Activated T-helper 9 cell treated with anti-CD3 and anti-CD28 coated beads, Interleukin-2, amount 50 U/mL, for 16 hours (primary cell): ENCODE data around the gene CARMIL1.

ENCODE experiments used
- DNase-seq: peaks from one replicate; pipeline ENCODE4 v3.0.0-alpha.2; 2020; ENCODE audit warnings: low read depth

Gene CARMIL1

DNA sequence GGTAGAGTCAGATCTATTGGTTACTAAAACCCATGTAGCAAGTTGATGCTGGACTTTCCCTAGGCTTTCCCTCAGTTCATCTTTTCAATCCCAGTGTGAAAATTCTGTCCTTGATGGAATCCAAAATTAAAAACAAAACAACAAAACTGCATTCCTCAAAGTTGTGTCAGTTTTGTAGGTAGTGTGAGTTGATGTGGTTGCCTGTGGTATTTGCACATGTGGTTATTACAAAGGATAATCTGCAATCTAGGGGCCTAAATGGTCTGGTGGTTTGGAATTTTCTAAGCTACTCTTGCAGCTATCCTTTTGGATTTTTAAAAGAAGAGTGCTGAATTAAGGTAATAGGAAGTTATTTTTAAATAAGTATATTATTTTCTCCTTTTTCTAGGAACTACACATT is 240.7 kb downstream of the CARMIL1 start:
- no peak for DNase-seq

DNA sequence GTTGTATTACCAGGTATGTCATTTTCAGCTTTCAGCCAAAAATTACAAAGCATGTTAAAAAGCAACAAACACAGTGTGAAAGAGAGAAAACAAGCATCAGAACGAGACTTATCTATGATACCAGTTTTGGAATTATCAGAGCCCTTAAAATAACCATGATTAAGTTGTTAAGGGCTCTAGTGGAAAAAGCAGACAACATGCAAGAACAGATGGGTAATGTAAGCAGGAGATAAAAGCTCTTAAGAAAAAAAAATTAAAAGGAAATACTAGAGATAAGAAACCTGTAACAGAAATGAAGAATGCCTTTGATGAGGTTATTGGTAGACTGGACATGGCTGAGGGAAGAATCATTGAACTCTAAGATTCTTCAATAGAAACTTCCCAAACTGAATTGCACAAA is 245.4 kb downstream of the CARMIL1 start:
- no peak for DNase-seq

DNA sequence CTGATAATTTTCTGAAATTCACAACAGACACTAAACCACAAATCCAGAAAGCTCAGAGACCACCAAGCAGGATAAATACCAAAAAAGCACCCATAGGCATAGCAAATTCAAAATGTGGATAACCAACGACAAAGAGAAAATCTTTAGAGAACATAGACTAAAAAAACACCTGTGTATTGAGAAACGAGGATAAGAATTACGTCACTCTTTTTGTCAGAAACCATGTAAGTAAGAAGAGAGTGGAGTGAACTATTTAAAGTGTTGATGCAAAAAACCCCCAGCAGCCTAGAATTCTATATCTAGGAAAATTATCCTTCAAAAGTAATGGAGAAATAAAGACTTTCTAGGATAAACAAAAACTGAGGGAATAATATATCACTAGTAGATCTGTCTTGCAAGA is 245.9 kb downstream of the CARMIL1 start:
- DNase-seq: no peak

DNA sequence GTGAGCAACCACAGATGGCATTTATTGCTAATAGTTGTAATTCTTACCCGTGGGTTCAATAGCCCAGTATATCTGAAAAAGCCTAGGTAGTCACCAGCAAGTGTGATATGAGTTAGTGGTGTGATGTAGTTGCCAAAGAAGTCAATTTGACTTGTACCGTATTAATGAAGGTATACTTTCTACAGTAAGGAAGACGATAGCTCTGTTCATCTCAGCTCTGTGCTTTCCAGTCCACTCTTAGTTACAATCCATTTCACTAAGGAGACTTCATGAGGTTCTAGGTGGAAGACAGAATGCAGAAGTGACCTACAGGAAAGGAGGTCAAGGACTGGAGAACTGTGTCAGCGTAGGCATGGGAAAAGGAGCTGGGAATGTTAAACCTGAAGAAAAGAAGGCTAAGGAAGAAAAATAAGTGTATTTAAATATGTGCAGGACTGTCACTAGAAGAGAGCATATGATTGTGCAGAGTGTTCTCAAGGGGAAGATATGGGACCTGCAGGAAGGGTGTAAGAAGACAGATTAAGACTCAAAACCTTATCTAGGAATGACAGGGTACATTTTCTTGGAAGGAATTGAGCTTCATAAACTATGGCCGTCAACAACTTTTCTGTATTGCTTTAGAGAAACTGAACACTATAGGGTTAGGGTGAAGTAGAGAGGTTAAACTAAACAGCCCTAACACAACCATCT is 255.9 kb downstream of the CARMIL1 start:
- DNase-seq: no peak

DNA sequence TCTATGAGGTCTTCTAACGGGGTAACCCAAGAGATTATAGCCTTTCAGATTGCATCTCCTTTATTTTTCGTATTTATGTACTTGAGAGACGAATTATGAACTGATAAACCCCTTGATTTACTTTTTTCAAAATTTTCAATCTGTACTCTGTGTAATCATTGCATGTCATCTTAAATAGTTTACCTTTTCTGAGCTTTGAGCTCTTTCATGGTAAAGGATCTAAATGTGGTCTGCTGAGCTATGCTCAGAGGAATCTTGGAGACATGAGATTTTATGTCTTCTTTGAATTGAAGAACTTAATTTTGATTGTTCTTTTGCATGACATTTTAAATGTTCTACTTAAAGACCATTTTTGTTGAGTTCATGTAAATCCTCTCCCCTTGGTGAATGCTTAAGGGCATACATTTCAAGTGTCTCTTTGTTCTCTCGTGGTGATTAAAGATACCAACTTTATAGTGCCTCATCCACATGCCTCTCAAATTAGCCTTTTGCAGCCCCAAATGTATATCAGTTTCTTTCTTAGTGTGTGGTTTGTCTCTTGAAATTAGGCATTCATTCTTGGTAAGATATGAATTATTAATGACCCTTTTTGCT is 256.6 kb downstream of the CARMIL1 start:
- no peak for DNase-seq

DNA sequence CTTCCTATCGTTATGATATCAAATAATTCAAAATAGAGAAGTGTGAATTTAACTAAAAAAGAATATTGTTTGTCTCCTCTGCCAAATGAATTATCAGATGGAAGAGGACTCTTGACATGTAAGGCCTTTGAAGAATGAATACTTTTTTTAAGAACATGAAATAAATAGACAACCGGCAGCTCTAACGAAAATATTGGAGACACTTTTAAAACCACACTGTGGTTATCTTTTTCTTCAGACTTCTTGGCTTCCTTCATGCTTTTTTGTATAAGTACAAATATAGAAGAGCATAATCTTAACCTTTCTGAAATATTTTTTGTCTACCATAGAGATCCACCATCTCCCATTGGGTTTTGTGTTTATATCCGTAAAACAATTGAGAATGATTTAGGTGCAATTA is 257.6 kb downstream of the CARMIL1 start:
- DNase-seq: no peak

GRCh38 chr6:25537349-25538018 is 258.3 kb downstream of the CARMIL1 start:
- DNase-seq: no peak

GRCh38 chr6:25541228-25541627 is 262.1 kb downstream of the CARMIL1 start:
- DNase-seq: no peak

DNA sequence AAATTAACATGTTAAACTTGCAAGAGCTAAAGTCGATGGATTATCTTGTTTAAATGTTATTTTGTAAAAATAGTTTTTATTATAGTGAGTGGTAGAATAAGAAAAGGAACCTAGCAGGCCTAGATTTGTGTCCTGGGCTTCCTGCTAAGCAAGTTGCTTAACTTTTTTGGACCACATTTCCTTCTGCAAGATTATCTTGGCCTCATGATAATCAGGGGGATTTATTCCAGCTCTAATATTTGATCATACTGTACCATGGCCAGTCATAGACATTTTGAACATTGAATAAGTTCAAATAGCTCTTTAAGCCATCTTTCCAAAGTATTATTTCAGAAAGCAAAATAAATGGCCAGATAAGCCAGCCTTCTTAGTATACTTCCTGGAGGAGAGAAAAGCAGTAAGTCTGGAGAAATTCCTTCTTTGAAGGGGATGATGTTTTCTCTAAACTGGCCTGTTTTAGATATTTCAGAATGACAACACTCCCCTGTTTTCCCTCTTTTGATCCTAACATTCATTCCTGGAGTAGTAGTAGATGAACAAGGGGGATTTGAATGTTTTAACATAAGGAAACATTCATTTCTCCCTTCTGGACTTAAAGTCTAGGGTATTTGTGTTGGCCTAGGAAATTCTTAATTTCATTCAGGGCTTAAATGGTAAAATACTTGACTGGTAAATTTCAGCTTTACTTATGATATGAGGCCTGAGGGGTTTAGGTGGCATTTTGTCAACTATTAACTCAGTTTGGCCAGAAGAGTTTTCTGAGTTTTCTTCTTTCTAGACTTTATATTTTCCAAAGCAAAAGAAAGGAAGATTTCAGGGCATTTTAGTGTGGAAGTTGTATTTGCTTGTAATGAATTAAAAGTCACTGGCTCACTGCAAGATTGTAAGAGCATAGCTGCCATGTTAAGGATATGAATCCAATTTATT is 264.1 kb downstream of the CARMIL1 start:
- DNase-seq: no peak

DNA sequence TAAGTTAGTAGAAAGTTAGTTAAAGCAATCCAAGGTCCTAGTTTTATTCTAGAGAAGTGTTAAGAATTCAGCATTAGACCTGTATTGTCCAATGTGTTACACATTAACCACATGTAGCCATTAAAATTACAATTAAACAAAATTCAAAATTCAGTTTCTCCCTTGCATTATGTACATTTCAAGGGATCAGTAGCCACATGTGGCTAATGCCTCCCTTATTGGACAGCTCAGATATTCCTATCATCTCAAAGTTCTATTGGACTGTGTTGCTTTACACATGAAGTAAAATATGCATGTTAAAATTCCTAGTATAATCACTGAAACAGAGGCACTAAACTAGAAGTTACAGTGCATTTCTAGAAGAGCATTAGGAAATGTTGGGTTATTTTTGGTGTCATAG is 265.7 kb downstream of the CARMIL1 start:
- no peak for DNase-seq

DNA sequence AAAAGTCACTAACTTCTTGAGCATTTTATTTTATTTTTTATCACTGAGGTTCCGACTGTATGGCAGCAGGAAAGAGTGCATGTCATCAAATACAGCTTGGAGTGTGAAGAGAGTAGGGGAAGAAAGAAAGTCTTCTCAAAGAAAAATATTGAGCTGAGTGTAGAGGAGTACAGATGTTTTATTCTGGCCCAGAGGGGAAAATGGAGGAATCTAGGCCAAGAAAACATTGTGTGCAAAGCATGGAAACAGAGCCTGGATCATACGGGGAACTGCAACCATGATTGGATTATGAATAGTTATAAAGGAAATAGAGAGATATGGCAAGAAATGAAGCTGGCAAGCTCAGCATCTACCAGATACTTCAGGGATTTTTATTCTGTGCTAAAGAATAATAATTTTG is 268.6 kb downstream of the CARMIL1 start:
- DNase-seq: no peak

DNA sequence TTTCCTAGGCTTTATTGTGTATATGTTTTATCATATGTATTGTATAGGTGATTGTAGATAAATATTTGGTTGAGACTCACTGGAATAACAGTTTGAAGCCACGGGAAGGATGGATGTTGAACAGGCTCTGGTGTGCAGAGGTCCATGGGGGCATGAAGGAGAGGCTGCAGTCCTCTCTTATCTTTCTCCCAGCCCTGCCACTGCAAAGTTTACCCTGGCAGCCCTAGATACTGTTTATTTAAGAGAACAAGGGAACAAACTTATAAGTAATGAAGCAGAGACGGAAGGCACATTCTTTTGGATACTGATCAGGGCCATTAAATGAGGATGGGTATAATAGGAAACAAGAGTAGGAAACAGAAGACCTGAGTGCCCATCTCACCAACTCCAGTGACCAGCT is 269.3 kb downstream of the CARMIL1 start:
- no peak for DNase-seq

DNA sequence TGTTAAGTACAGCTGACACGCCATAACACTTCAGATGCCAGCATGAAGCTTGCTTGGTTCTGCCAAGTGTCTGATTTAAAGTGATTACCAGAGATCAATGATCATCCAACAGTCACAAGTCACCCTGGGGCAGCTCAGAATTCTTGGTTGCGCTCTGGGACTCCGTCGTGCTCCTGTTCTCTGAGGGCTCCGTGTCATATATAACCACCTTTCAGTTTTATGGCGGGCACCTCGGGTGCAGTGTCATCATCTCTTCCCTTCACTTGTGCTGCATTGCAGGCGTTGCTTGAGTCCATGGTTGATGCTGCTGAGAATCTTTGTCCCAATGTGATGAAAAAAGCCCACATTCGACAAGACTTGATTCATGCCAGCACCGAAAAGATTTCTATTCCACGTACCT is 271.5 kb downstream of the CARMIL1 start:
- DNase-seq: no peak

DNA sequence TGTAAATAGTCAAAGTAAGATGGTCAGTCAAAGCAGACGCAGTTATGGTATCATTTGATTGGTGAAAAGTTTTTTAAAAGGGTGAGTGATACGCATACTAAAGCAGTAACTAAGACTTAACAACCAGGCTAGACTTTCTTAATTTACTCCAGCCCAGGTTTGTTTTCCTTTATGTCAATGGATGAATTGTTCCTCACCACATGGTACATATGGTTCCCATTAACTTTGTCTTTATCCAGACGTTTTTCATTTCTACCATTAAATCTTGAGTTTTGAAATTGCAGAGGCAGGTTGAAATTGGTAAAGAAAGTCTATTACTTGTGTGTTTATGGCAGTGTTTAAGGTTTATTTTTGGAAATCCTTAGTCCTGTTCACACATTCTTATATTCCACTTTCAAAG is 274.3 kb downstream of the CARMIL1 start:
- DNase-seq: no peak

DNA sequence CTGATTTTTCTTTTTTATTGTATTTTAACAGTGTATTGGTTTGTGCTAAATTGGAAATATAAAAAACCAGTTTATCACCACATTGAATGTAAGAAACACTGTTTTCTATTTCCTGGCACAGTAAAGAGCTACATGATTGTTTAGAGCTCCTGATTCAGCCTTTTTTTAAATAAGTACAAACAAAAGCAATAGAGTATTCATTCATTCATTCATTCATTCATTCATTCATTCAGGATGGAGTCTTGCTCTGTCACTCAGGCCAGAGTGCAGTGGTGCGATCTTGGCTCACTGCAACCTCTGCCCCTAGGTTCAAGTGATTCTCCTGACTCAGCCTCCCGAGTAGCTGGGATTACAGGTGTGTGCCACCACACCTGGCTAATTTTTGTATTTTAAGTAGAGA is 276.0 kb downstream of the CARMIL1 start:
- no peak for DNase-seq

- peak; percentile 57 for DNase-seq
Measured at GRCh38 chr6:25556516-25556915, 277.3 kb downstream of the CARMIL1 start.

DNA sequence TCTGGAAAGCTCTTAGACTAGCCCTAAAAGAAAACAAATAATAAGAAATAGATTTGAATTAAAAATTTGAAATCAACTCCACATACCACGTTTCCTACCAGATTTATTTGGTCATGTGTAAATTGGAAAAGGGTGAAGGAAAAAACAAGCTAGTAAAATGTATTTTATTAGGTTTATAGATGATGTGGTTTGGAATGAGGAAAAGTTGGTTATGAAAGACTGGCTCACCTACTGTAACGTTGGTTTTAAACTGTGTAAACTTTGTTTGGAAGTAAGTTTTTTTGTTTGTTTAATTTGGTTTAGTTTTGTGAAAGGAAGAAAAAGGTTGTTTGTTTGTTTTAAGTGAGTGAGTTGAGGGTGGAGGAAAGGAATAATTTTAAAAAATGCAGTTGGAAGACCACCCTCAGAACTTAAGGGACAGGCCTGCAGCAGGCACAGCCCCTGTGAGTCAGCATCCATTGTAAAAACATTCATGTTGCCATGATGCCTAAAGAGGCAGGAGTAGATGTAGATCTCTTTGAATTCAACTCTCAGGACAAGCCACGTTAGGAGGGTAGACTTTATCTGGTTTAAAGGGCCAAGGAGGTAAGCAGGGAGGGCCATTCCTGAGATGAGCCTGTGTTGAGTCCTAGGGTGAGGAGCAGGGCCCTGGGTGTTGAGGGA is 279.1 kb downstream of the CARMIL1 start:
- no peak for DNase-seq

DNA sequence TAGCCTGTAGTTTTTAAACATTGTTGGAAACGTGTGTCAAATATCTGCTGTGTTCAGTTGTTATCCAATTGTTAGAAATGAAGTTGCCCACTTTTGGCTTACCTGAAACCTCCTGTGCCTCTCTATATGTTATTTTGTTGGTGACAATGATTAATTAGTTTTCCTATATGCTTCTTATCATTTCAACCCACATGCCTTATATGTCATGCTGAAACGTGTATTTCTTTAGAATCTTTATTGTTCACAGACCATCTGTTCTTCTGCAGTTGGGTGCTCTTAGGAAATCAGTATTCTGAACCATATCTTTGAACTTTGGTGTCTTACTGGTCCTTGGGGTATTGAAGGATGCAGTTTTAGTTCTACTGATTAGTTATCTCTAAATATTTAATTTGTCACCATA is 281.7 kb downstream of the CARMIL1 start:
- no peak for DNase-seq

GRCh38 chr6:25564943-25565342 is 285.8 kb downstream of the CARMIL1 start:
- DNase-seq: no peak

DNA sequence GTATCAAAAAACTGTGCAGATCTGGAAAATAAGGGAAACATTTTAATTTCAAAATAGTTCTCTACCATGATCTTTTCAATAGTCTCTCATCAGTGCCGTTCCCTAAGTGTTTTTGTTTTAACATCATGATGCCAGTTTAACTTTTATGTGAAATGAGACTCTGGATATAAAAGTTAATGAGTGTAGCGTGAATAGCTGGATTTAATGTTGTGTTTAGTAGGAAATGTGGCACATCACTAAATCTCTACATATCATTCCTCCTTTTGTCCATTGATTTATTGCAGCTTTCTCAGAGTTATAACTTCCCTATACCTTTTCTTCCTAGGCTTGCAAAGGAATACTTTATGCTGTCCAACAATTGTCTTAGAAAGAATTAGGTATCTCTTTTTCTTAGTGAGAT is 291.4 kb downstream of the CARMIL1 start:
- no peak for DNase-seq

GRCh38 chr6:25576919-25577318 is 297.7 kb downstream of the CARMIL1 start:
- no peak for DNase-seq

DNA sequence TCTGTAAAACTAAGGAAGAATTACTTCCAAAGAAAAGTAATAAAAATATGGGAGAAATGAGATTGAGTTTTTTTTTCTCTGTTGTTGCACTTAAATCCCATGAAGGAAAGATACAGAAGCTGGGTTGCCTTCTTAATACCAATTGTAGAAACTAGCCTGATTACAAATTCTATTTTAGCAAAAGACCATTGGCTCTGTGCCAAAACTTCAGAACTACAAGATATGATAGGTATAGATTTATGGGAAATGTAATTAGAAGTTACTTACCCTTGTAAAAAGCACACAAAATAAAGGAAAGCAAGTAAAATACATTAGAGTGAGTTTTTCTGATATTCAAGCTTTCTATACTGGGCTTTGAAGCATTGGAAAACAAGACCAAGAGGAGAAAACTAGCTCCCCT is 299.4 kb downstream of the CARMIL1 start:
- no peak for DNase-seq
